Measurements from ENCODE around the gene SCAPER.
"Not testable (repeated sequence)": the region's sequence is repeated elsewhere in the genome, so short reads cannot be mapped to it uniquely, and the experiment has no call there.

SCAPER gene

DNA sequence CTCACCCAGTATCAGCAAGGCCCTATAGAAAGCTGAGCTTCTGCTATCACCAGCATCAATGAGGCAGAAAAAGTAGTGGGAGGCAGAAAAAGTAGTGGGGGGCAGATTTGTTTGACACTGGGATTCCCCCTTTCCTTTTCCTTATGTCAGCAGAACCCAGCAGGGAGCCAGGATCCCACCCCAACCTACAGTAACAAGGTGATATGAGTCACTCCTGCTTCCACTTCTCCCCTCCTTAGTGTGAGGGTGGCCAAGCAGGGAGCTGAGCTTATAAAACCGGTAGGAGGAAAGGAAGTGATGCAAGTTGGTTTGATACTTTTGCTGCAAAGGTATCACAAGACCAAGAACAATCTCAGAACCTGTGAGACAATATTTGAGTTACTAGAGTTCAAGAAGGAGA lies 128.7 kb downstream of the SCAPER start:
- no peak for DNase-seq (ENCODE audit: low spot score)

DNA sequence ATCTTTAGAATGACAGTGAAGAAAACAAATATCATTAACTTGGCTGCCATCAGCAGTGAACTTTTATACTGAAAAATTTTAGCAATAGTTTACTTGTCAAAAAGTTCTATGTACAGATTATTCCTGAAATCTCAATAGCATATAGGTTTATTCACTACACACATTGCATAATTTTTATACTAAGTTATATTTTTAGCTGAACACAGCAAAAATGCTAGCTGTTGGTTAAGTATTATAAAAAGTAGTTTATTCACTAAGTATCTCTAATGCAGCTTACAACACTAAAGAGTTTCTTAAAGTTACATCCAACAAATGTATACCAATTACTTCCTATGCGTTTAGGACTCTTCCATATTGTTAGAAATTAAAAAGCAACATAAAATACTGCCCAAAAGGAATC lies 131.9 kb downstream of the SCAPER start:
- no peak for DNase-seq (ENCODE audit: low spot score)

DNA sequence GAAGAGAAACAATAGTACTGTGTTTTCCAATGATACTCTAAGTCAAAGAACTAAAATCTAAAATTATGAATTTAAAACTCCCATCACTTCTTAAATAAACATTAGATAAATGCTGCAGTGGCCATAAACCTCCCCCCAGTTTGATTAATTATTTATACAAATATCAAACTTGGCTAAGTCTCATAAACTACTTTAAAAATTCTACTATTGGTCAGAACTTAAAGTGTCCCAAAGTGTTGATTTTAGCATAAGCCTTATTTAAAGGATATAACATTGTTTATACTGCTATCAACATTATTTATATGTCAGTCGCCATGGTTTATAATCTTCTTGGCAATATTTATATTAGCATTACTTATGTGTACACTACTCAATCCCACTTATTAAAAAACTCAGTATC lies 132.4 kb downstream of the SCAPER start:
- DNase-seq (ENCODE audit: low spot score), result no peak

DNA sequence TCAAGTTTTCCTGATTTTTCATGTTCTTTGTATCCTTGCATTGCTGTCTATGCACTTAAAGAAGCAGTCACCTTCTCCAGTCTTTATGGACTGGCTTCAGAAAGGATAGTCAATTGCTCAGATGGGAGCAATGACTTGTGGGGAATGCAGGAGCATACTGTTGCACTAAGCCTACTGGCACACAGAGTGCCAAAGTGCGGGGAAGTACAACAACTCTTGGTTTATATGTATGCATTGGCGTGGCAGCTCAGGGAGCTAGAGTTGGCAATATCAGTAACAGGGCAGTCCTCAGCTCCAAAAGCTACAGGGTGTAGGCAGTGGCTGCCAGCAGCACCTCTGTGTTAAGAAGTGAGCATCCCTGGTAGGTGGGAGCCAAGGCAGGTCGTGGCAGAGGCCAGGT lies 141.1 kb downstream of the SCAPER start:
- no peak for DNase-seq (ENCODE audit: low spot score)

DNA sequence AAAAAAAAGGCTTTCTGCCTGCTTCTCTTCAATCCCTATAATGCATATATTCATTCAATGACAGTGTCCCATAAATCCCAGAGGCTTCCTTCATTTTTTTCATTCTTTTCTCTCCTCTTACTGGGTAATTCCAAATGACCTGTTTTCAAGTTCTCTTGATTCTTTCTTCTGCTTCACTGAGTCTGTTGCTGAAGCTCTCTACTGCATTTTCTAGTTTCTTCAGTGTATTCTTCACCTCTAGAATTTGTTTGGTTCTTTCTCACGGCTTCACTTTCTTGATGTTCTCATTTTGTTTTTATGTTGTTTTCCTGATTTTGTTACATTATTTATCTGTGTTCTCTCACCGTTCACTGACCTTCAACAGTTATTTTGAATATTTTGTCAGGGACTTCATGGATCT lies 141.6 kb downstream of the SCAPER start:
- DNase-seq (ENCODE audit: low spot score), result no peak

DNA sequence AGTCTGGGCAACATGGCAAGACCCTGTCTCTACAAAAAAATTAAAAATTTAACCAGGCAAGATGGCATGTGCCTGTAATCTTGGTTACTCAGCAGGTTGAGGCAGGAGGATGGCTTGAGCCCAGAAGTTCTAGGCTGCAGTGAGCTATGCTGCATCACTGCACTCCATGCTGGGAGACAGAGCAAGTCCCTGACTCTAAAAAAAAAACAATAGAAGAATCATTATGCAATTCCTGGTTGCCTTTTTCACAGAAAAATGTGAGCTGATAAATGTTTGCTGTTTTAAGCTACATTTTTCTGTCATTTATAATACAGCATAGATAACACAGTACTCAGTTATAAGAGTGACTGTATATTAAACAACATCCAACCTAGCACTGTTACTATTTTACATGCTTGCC lies 148.8 kb downstream of the SCAPER start:
- no peak for DNase-seq (ENCODE audit: low spot score)

DNA sequence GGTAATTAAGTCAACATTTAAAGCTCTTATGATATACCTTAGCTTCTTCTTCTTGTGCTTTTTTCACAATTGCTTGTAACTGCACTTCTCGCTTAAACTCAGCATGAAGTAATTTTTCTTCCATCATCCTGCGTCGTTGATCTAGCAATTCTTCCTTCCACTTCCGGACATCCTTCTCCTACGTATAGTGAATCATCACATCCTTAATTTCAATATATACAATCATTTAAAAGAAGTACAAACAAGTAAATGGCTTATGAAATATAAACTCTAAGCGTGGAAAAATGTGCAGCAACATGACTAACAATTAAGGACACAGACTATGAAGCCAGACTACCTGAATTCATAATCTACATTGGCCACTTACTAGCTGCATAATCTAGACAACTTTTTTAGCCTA lies 151.4 kb downstream of the SCAPER start:
- no peak for DNase-seq (ENCODE audit: low spot score)

DNA sequence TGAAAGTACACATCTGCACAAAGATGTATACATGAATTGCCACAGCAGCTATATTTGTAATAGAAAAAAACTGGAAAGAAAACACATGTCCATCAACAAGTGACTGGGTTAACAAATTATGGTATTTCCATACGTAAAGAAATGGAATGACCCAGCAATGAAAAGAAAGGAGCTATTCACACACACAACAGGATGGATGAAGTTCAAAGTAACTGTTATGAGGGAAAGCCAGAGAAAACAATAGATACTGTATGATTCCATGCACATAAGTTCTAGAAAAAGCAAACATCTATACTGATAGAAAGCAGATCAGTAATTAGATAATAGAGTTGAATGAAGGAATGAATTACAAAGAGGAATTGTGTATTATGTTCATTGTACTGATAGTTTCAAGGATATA lies 152.0 kb downstream of the SCAPER start:
- DNase-seq (ENCODE audit: low spot score), result peak; percentile 2

DNA sequence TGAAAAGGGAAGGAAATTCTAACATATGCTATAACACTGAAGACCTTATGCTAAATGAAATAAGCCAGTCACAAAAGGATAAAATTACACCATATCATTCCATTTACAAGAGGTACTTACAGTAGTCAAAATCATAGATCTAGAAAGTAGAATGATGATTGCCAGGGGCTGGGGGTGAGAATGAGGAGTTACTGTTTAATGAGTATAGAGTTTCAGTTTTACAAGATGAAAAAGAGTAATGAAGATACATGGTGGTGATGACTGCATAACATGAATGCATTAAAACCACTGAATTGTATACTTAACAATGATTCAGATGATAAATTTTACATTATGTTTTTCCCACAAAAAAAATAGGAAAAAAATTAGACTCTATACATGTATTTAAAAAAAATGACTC lies 152.6 kb downstream of the SCAPER start:
- no peak for DNase-seq (ENCODE audit: low spot score)

DNA sequence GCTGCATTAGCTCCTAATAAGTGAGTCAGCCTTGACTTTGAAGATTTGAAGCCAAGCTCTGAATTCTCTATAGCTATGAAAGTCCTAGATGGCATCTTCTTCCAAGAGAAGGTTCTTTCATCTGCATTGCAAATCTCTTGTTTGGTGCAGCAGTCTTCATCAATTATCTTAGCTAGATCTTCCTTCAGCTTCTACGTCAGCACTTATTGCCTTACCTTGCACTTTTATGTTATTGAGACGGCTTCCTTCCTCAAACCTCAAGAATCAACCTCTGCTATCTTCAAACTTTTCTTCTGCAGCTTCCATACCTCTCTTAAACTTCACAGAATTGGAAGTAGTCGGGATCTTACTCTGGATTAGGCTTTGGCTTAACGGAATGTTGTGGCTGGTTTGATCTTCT lies 167.6 kb downstream of the SCAPER start:
- no peak for DNase-seq (ENCODE audit: low spot score)

DNA sequence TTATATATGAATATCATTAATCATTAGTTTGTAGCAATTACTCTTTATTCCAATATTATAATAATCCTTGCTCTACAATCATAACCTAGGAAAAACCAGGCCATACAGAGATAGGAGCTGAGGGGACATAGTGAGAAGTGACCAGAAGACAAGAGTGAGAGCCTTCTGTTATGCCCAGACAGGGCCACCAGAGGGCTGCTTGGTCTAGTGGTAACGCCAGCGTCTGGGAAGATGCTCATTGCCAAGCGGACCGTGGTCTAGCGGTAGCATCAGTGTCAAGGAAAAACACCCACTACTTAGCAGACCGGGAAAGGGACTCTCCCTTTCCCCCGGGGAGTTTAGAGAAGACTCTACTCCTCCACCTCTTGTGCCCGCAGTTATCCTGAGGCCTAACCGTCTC lies 172.8 kb downstream of the SCAPER start:
- not testable (repeated sequence) for DNase-seq (ENCODE audit: low spot score)

DNA sequence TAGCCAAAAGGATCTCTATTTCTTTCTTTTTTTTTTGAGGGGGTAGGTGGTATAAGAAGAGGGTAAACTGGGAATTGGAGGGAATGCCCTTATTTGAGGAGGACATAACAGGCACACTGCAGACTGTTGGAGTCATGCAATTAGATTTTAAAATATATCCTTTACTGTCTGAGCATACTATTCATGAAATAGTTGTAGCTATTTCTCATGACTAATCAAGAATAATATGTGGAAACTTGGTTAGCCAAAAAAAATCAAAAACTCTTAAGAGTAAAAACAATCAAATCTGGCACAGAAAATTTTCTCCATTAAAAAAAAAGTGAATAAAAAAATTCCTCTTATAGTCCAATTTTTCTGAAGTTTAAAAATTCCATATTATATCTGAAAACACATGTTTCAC lies 174.9 kb downstream of the SCAPER start:
- DNase-seq (ENCODE audit: low spot score), result no peak

DNA sequence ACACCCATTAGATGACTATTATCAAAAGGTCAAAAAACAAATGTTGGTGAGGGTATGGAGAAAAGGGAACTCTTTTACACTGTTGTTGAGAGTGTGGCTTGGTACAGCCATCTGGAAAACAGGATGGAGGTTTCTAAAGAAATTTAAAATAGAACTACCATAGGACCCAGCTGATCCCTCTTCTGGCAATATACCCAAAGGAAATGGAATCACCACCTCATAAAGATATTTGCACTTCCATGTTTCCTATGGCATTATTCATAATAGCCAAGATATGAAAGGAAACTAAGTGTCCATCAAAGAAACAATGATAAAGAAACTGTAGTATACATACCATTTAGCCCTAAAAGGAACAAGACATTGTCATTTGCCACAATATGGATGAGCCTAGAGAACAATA lies 186.3 kb downstream of the SCAPER start:
- no peak for DNase-seq (ENCODE audit: low spot score)

DNA sequence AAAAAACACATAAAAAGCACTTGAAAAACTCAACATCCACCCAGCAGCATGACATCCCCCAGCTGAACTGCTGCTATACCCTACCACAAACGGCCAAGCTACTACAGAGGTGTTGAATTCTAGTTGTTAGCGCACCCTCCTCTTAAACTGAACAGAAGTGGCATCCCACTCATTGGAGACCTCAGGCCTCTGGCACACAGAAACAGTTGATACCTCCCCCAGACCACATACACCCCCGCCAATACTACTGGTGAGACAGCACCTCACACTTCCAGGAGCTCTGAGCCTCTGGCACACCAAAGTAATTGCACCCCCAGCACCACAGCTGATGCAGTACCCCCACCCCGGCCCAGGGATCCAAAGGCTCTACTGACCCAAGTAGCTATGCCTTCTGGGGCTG lies 190.2 kb downstream of the SCAPER start:
- no peak for DNase-seq (ENCODE audit: low spot score)

DNA sequence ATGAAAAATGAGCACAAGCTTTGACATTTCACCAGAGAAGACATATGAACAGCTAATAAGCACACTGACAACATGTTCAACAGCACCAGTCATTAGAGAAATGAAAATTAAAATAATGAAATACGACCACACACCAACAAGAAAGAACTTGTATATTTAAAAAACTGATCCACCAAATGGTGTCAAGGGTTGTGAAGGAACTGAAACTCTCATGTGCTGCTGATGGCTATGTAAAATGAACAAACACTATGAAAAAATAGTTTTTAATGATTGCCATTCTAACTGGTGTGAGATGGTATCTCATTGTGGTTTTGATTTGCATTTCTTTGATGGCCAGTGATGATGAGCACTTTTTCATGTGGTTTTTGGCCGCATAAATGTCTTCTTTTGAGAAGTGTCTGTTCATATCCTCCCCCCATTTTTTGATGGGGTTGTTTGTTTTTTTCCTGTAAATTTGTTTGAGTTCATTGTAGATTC lies 193.8 kb downstream of the SCAPER start:
- no peak for DNase-seq (ENCODE audit: low spot score)

DNA sequence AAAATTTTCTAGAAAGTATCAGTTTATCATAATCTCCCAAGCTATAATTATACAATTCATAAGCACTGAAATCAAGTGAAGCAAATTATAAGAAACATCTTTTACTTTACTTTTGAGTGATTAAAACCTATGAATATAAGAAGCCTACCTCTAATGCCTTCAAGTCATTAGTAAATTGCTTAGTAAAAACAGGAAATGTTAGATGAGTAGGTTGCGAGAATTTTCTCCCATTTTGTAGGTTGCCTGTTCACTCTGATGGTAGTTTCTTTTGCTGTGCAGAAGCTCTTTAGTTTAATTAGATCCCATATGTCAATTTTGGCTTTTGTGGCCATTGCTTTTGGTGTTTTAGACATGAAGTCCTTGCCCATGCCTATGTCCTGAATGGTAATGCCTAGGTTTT lies 201.1 kb downstream of the SCAPER start:
- DNase-seq (ENCODE audit: low spot score), result not testable (repeated sequence)

DNA sequence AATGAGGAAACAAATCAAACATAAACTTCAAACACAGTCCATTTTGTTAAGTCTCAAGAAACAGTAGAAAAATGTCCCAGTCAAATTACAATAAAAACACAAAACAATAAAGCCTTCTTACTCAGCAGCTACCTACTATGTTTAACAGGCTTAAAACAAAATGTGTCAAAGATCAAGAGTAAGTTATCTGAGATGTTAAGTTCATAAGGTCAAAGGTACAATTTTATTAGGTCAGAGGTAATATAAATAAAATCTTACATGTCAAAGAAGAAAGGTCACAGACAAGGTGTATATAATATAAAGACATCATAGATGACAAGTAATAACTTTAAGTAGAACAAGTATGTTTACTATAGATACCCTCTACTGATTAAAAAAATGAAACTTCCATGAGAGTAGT lies 208.3 kb downstream of the SCAPER start:
- DNase-seq (ENCODE audit: low spot score), result no peak

DNA sequence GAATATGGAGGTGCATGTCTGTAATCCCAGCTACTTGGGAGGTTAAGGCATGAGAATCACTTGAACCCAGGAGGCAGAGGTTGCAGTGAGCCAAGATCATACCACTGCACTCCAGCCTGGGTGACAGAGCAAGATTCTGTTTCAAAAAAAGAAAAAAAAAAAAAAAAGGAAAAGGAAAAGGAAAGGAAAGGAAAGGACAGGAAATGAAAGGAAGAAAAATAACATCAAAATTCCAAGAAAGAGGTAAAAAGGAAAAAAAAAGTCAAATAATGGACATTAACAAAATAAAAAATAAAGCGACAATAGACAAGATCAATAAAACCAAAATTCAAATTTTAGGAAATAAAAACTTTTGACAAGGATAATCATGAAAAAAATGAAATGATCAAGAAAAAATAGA lies 212.6 kb downstream of the SCAPER start:
- DNase-seq (ENCODE audit: low spot score), result not testable (repeated sequence)

DNA sequence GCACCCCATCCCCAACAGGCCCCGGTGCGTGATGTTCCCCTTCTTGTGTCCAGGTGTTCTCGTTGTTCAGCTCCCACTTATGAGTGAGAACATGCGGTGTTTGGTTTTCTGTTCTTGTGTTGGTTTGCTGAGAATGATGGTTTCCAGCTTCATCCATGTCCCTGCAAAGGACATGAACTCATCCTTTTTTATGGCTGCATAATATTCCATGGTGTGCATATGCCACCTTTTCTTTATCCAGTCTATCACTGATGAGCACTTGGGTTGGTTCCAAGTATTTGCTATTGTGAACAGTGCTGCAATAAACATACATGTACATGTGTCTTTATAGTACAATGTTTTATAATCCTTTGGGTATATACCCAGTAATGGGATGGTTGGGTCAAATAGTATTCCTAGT lies 217.5 kb downstream of the SCAPER start:
- DNase-seq (ENCODE audit: low spot score), result not testable (repeated sequence)

DNA sequence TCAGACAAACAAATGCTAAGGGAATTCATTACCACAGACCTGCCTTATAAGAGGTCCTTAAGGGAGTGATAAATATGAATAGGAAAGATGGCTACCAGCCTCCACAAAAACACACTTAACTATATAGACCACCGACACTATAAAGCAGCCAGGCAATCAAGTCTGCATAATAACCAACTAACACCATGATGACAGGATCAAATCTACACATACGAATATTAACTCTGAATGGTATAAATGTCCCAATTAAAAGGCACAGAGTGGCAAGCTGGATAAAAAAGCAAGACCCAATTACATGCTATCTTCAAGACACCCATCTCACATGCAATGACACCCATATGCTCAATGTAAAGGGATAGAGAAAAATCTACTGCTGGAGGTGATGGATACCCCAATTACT lies 221.1 kb downstream of the SCAPER start:
- no peak for DNase-seq (ENCODE audit: low spot score)

DNA sequence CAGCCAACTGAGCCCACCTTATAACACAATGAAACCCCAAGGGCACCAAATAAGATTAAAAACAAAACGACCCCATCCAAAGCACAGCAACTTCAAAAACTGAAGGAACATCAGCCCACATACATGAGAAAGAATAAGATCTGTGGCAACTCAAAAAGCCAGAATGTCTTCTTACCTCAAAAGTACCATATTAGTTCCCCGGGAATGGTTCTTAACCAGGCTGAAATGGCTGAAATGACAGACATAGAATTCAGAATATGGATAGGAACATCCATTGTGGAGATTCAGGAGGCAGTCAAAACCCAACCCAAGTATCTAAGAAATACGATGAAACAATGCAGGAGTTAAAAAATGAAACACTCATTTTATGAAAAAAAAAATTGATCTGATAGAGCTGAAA lies 222.3 kb downstream of the SCAPER start:
- DNase-seq (ENCODE audit: low spot score), result no peak

DNA sequence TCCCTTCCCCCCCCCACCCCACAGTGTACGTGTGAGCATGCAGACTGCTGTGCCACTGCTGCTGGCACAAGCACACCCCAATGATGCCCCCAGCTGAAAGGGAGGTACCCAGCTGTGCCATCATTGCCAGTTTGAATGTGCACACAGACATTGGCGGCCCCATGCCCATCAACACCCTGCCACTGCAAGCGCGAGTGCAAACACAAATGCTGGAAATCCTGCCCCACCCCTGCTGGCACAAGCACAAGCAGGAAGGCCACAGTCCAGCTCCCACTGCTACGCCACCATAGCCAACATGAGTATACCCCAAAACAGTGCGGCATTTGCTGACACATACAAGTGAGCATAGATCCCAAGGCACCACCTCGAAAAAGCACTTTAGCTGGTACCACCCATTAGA lies 222.9 kb downstream of the SCAPER start:
- DNase-seq (ENCODE audit: low spot score), result no peak

DNA sequence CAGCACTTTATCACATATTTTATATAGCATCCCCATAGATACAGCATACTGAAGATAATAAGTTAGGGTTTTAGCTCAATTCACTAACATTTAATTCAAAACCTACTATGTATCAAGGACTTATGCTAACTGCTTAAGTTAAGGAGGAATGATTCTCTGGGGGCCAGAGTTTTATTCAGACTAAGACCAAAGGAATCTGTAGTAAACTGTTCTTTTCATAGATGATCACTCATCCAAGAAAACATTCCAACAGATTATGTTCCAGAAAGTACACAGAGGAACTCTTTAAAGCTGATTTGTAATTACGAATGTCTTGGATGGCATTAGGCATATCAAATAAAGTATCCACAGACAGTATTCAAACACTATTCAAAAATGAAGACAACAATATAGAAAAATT lies 226.4 kb downstream of the SCAPER start:
- peak; percentile 1 for DNase-seq (ENCODE audit: low spot score)

DNA sequence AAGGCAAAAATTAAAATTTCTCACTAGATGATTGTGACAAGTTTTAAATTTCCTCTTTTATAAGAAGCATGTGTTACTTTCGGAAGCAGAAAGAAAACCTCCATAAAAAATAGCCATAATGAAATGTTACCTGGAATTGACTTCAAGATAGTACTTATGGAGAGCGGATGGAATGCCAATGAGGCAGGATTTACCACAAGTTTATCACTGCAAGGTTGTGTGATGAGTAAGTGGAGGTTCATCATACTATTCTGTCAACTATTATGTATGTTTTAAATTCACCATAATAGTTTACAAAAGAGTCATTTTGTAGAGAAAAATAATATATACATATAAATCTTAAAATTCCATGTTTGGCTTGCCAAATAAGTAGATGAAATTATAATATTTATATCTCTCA lies 230.3 kb downstream of the SCAPER start:
- no peak for DNase-seq (ENCODE audit: low spot score)

DNA sequence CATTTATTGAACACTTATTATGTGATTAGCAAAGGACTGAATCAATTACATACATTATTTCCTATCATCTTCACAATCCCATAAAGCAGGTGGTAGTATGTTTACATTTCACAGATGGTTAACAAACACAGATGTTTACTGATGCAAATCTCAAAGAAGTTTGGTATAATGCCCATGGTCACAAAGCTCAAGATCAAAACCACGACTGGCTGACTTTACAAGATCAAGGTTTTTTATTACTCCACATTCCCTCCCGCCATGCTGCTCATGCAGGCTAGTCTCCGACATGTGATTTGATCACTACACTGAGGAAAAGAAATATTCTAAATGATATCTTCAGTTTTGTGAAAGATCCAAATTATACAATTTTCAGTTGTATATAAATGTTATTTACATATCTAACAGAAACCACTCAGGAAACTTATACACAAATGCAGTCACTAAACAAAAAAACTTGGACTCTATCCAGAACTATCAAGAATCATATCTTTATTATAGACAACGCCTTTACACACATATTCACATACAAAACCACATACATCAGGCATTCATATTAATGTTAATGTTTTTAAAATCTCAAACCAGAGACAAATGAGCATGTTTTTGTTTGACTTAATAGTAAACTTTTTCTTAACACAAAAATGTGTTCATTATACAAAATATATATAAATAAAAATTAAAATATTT lies 235.5 kb downstream of the SCAPER start:
- no peak for DNase-seq (ENCODE audit: low spot score)
